ENCODE results near the gene SLC45A2.

Gene SLC45A2

GRCh38 chr5:33938507-33938796 lies 46.0 kb downstream of the SLC45A2 start:
- H3K9me3 ChIP-seq (ENCODE audit: insufficient read depth, low read length) = no peaks in the 10 kb centered on the region
- no peak overlapping the region for H3K27ac ChIP-seq (ENCODE audit: low read depth, low read length)
- no peaks in the 10 kb centered on the region for H3K9me2 ChIP-seq (replicated peaks; ENCODE audit: insufficient read depth, low read length)
- H3F3A ChIP-seq (ENCODE audit: insufficient read depth) = no peaks in the 10 kb centered on the region
- no peak overlapping the region for H2AFZ ChIP-seq (ENCODE audit: low read depth, low read length, severe bottlenecking)
- H3K36me3 ChIP-seq (ENCODE audit: low read length) = no peaks in the 10 kb centered on the region
- TF ChIP-seq EZH2phosphoT487 (conservative IDR thresholded peaks at IDR 0.05; ENCODE audit: low read length) (no peak), CTCF (IDR thresholded peaks at IDR 0.05; ENCODE audit: insufficient read depth, low read length, poor library complexity, severe bottlenecking) (no peak)
- no peaks in the 10 kb centered on the region for H3K27me3 ChIP-seq (ENCODE audit: low read length)
- no peaks in the 10 kb centered on the region for H3K79me2 ChIP-seq (ENCODE audit: insufficient read depth, low read length)
- no peak overlapping the region for H3K4me3 ChIP-seq (ENCODE audit: insufficient read depth, low read length, poor library complexity, severe bottlenecking)
- no peak overlapping the region for H3K4me2 ChIP-seq (ENCODE audit: low read depth, low read length, poor library complexity, severe bottlenecking)
- H3K9ac ChIP-seq (ENCODE audit: low read length) = no peak overlapping the region
- no peaks in the 10 kb centered on the region for H4K20me1 ChIP-seq (ENCODE audit: low read depth, low read length)

- no peak overlapping the region for H3K9ac ChIP-seq (ENCODE audit: low read length)
- no peaks in the 10 kb centered on the region for H3K9me2 ChIP-seq (replicated peaks; ENCODE audit: insufficient read depth, low read length)
- no peaks in the 10 kb centered on the region for H3K9me3 ChIP-seq (ENCODE audit: insufficient read depth, low read length)
- H3K27ac ChIP-seq (ENCODE audit: low read depth, low read length) = no peak overlapping the region
- TF ChIP-seq EZH2phosphoT487 (conservative IDR thresholded peaks at IDR 0.05; ENCODE audit: low read length) (no peak), CTCF (IDR thresholded peaks at IDR 0.05; ENCODE audit: insufficient read depth, low read length, poor library complexity, severe bottlenecking) (no peak)
- H3K4me3 ChIP-seq (ENCODE audit: insufficient read depth, low read length, poor library complexity, severe bottlenecking) = no peak overlapping the region
- H2AFZ ChIP-seq (ENCODE audit: low read depth, low read length, severe bottlenecking) = no peak overlapping the region
- H3K36me3 ChIP-seq (ENCODE audit: low read length) = no peaks in the 10 kb centered on the region
- no peaks in the 10 kb centered on the region for H3F3A ChIP-seq (ENCODE audit: insufficient read depth)
- no peaks in the 10 kb centered on the region for H3K27me3 ChIP-seq (ENCODE audit: low read length)
- no peaks in the 10 kb centered on the region for H3K79me2 ChIP-seq (ENCODE audit: insufficient read depth, low read length)
- no peaks in the 10 kb centered on the region for H4K20me1 ChIP-seq (ENCODE audit: low read depth, low read length)
- no peak overlapping the region for H3K4me2 ChIP-seq (ENCODE audit: low read depth, low read length, poor library complexity, severe bottlenecking)
Measured at GRCh38 chr5:33937707-33938506, 46.6 kb downstream of the SLC45A2 start.

GRCh38 chr5:33937017-33937706 lies 47.3 kb downstream of the SLC45A2 start:
- no peaks in the 10 kb centered on the region for H3K36me3 ChIP-seq (ENCODE audit: low read length)
- H3K9ac ChIP-seq (ENCODE audit: low read length) = no peak overlapping the region
- no peak overlapping the region for H3K4me2 ChIP-seq (ENCODE audit: low read depth, low read length, poor library complexity, severe bottlenecking)
- TF ChIP-seq CTCF (IDR thresholded peaks at IDR 0.05; ENCODE audit: insufficient read depth, low read length, poor library complexity, severe bottlenecking) (no peak), EZH2phosphoT487 (conservative IDR thresholded peaks at IDR 0.05; ENCODE audit: low read length) (no peak)
- H2AFZ ChIP-seq (ENCODE audit: low read depth, low read length, severe bottlenecking) = no peak overlapping the region
- H3K4me3 ChIP-seq (ENCODE audit: insufficient read depth, low read length, poor library complexity, severe bottlenecking) = no peak overlapping the region
- H3K27ac ChIP-seq (ENCODE audit: low read depth, low read length) = no peak overlapping the region
- H3K9me2 ChIP-seq (replicated peaks; ENCODE audit: insufficient read depth, low read length) = no peaks in the 10 kb centered on the region
- H3K79me2 ChIP-seq (ENCODE audit: insufficient read depth, low read length) = no peaks in the 10 kb centered on the region
- H4K20me1 ChIP-seq (ENCODE audit: low read depth, low read length) = no peaks in the 10 kb centered on the region
- H3K9me3 ChIP-seq (ENCODE audit: insufficient read depth, low read length) = no peaks in the 10 kb centered on the region
- H3K27me3 ChIP-seq (ENCODE audit: low read length) = no peaks in the 10 kb centered on the region
- no peaks in the 10 kb centered on the region for H3F3A ChIP-seq (ENCODE audit: insufficient read depth)
